Transverse colon (tissue), 4 donors: ENCODE measurements around the gene SREBF2.

Source experiments
- POLR2A ChIP-seq: fragments of 450-650 bp; IDR thresholded peaks from one replicate; pipeline ENCODE4 v1.6.1; 2016; ENCODE audit warnings: antibody characterized with exemption, mild to moderate bottlenecking, moderate library complexity
- POLR2AphosphoS5 ChIP-seq, 3 donors: sonication (generic); formaldehyde crosslinking; IDR thresholded peaks; one replicate each; pipeline ENCODE4 v1.6.1; 2016; ENCODE audit warnings: antibody characterized with exemption in 3 of 3
- TF ChIP-seq, protein P1 (sequence below), 5 experiments: fragments of 200-600 bp in 3 of 5; fragments of 450-650 bp in 2 of 5; sonication (generic) in 3 of 5; IDR thresholded peaks; 1 replicate in 2 of 5; 2 replicates in 3 of 5; pipeline ENCODE4 v1.5.1; 2016 to 2017; ENCODE audit warnings: antibody characterized with exemption in 5 of 5, inconsistent platforms in 3 of 5, mild to moderate bottlenecking in 2 of 5, moderate library complexity in 1 of 5

DNA sequence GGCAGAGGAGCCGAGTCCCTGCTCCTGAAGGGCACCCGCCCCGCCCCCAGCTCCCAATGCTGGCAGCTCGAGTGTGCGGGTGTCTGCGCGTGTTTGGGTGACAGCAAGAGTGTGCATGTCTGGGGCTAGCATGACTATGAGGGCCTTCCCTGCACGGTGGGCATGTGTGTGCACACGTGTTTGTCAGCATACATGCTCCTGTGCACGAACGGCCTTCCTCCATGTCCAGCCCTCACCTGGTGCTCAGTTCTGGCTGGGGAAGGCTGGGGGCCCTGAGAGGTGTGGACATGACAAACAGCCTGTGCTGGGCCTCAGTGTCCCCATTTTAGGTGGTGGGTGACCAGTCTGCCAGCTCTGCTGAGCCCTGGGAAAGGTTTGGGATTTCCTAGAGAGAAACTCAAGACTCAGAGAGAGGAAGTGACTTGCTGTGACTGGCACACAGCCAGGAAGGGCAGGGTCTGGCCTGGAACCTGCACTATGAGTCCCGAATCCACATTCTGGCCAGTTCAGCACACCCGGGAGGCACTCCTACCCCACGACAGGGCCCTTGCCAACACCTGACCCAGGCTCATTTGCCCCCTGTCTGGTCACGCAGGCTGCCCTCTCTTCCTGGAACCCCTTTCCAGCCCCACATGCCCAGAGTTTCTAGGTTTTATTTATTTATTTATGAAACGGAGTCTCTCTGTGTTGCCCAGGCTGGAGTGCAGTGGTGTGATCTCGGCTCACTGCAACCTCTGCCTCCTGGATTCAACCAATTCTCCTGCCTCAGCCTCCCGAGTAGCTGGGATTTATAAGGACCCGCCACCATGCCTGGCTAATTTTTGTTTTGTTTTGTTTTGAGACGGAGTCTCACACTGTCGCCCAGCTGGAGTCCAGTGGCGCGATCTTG is 85.2 kb downstream of the SREBF2 start:
- TF ChIP-seq, protein P1, sequence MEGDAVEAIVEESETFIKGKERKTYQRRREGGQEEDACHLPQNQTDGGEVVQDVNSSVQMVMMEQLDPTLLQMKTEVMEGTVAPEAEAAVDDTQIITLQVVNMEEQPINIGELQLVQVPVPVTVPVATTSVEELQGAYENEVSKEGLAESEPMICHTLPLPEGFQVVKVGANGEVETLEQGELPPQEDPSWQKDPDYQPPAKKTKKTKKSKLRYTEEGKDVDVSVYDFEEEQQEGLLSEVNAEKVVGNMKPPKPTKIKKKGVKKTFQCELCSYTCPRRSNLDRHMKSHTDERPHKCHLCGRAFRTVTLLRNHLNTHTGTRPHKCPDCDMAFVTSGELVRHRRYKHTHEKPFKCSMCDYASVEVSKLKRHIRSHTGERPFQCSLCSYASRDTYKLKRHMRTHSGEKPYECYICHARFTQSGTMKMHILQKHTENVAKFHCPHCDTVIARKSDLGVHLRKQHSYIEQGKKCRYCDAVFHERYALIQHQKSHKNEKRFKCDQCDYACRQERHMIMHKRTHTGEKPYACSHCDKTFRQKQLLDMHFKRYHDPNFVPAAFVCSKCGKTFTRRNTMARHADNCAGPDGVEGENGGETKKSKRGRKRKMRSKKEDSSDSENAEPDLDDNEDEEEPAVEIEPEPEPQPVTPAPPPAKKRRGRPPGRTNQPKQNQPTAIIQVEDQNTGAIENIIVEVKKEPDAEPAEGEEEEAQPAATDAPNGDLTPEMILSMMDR (IDR thresholded peaks at IDR 0.05): no peak
- TF ChIP-seq POLR2A: no peak
- no peak for TF ChIP-seq POLR2AphosphoS5 (IDR thresholded peaks at IDR 0.05)
